ENCODE measurements around the gene ZBTB16. TPM values are rescaled to one million over a fixed set of nuclear protein-coding genes. Genes with fewer than 3 reads are reported as not detected.

Gene ZBTB16
- total RNA-seq, 1 donor from 2014 or later: 0.17 TPM

- TF ChIP-seq CTCF (conservative IDR thresholded peaks at IDR 0.05; ENCODE audit: low read depth, low read length): no peak
- no peak overlapping the region for H3K4me3 ChIP-seq (ENCODE audit: low read depth, low read length)
- no peak for DNase-seq (ENCODE audit: low read depth)
Observed at GRCh38 chr11:114131461-114131864, 72.0 kb downstream of the ZBTB16 start.

- no peak for TF ChIP-seq CTCF (conservative IDR thresholded peaks at IDR 0.05; ENCODE audit: low read depth, low read length)
- H3K4me3 ChIP-seq (ENCODE audit: low read depth, low read length): no peak overlapping the region
Observed at GRCh38 chr11:114132417-114132816, 72.9 kb downstream of the ZBTB16 start.

GRCh38 chr11:114132944-114133394, 73.5 kb downstream of the ZBTB16 start:
- TF ChIP-seq CTCF (conservative IDR thresholded peaks at IDR 0.05; ENCODE audit: low read depth, low read length): no peak
- no peak overlapping the region for H3K4me3 ChIP-seq (ENCODE audit: low read depth, low read length)
- no peak for DNase-seq (ENCODE audit: low read depth)

More at GRCh38 chr11:114132417-114132816, 72.9 kb downstream of the ZBTB16 start:
- DNase-seq (ENCODE audit: low read depth): no peak

GRCh38 chr11:114133548-114134329, 74.2 kb downstream of the ZBTB16 start:
- H3K4me3 ChIP-seq (ENCODE audit: low read depth, low read length): no peak overlapping the region
- peak; percentile 24 for TF ChIP-seq CTCF (conservative IDR thresholded peaks at IDR 0.05; ENCODE audit: low read depth, low read length)
- no peak for DNase-seq (ENCODE audit: low read depth)

GRCh38 chr11:114134870-114135269, 75.4 kb downstream of the ZBTB16 start:
- H3K4me3 ChIP-seq (ENCODE audit: low read depth, low read length): no peak overlapping the region
- no peak for TF ChIP-seq CTCF (conservative IDR thresholded peaks at IDR 0.05; ENCODE audit: low read depth, low read length)
- no peak for DNase-seq (ENCODE audit: low read depth)

GRCh38 chr11:114135737-114136151, 76.2 kb downstream of the ZBTB16 start:
- TF ChIP-seq CTCF (conservative IDR thresholded peaks at IDR 0.05; ENCODE audit: low read depth, low read length): no peak
- H3K4me3 ChIP-seq (ENCODE audit: low read depth, low read length): no peak overlapping the region
- no peak for DNase-seq (ENCODE audit: low read depth)

Measured in epithelial cell of proximal tubule (primary cell).